Adrenal gland (tissue), 19 donors: ENCODE results near the gene GATA5. TPM values are rescaled to one million over a fixed set of nuclear protein-coding genes. Genes with fewer than 3 reads are reported as not detected.

ENCODE experiments used
- DNase-seq, 7 donors: peaks; one replicate each; pipeline ENCODE4 v3.0.0-alpha.2; 2019 to 2020
- H3K27ac ChIP-seq, 5 donors: fragments of 200-600 bp; sonication (generic) in 4 of 5; 1 replicate in 3 of 5; 2 replicates in 2 of 5; pipeline versions ENCODE4 v1.5.1 to v1.8.0; 2016 to 2020; ENCODE audit warnings: mild to moderate bottlenecking in 1 of 5
- H3K27me3 ChIP-seq: fragments of 200-600 bp; 2 replicates; pipeline ENCODE4 v1.8.0; 2021
- H3K36me3 ChIP-seq, 2 donors: fragments of 200-600 bp; replicated peaks in 1 of 2; 1 replicate in 1 of 2; 2 replicates in 1 of 2; pipeline versions ENCODE4 v1.5.1 to v1.8.0; 2018 to 2022
- H3K4me1 ChIP-seq, 2 donors: fragments of 200-600 bp; replicated peaks in 1 of 2; 1 replicate in 1 of 2; 2 replicates in 1 of 2; pipeline versions ENCODE4 v1.5.1 to v1.8.0; 2018 to 2021
- H3K4me3 ChIP-seq, 4 donors: fragments of 200-600 bp; sonication (generic) in 3 of 4; one replicate each; pipeline ENCODE4 v1.5.1; 2016 to 2018
- H3K9me3 ChIP-seq, 3 donors: fragments of 200-600 bp; sonication (generic) in 1 of 3; replicated peaks in 1 of 3; 1 replicate in 2 of 3; 2 replicates in 1 of 3; pipeline versions ENCODE4 v1.5.1 to v1.8.0; 2016 to 2021
- POLR2A ChIP-seq, 2 donors: fragments of 450-650 bp; IDR thresholded peaks; one replicate each; pipeline ENCODE4 v1.6.1; 2017; ENCODE audit warnings: antibody characterized with exemption in 2 of 2, mild to moderate bottlenecking in 2 of 2, moderate library complexity in 1 of 2
- WGBS, 4 donors: extraction: QIAGEN DNeasy Blood & Tissue Kit in 2 of 4; methylation state at CpG; one replicate each; pipeline versions ENCODE4 v1.1.5 to v1.1.7; 2013 to 2017; 5-methylcytosine and 5-hydroxymethylcytosine counted together
- intact Hi-C, 2 donors: fragments of 100-400 bp; cut with DNase I; formaldehyde crosslinking; loops; one replicate each; pipeline versions ENCODE4 v1.14.1 to v1.15.0; 2022 to 2023
- long read RNA-seq, 10 donors: library from polyadenylated mRNA in 3 of 10; unstranded in 2 of 10; stranded (forward) in 1 of 10; transcript quantifications; one replicate each; pipeline ENCODE4 v2.0.0 and lab custom pipeline, GENCODE V29; 2021 to 2026
- polyA plus RNA-seq, 3 donors: library from polyadenylated mRNA; stranded (reverse); fragments of 200-250 nt in 2 of 3; fragments of 350-450 nt in 1 of 3; fragmentation: Illumina TruSeq in 1 of 3; extraction: RNeasy Lipid Tissue Mini Kit (QIAGEN cat#74804) in 1 of 3; gene quantifications; one replicate each; pipeline ENCODE4 v1.2.3, GENCODE V29; 2013 to 2014
- total RNA-seq, 9 donors: library from RNA; depleted of rRNA in 4 of 9; stranded (reverse); fragments of >200 nt in 4 of 9; fragments of 120-200 nt in 1 of 9; fragmentation: NEBNext Ultra II Directional in 1 of 9; extraction: Animal tissue kit (Norgen Biotek cat#: 25700) in 1 of 9; gene quantifications; one replicate each; pipeline versions ENCODE4 v1.1.0 to v1.2.4, GENCODE V29; 2013 to 2023
- TF ChIP-seq, protein P1 (sequence below), 6 experiments: fragments of 450-650 bp in 4 of 6; fragments of 200-600 bp in 2 of 6; sonication (generic) in 1 of 6; IDR thresholded peaks; 1 replicate in 5 of 6; 2 replicates in 1 of 6; pipeline versions ENCODE4 v1.5.1 to v1.8.0; 2016 to 2021; ENCODE audit warnings: antibody characterized with exemption in 6 of 6, mild to moderate bottlenecking in 2 of 6, moderate library complexity in 1 of 6
- donor health status: healthy with polysubstance abuse.
- donor health status: Bipolar disorder and iron deficiency.
- donor health status: DM: yes; HTN: yes; CAD: no.
- donor health status: DM: no; HTN: no; CAD: no.
- donor health status: DM: no; HTN: no; CAD: no.
- donor health status: DM: yes; HTN: yes; CAD: no.

Gene GATA5, protein sequence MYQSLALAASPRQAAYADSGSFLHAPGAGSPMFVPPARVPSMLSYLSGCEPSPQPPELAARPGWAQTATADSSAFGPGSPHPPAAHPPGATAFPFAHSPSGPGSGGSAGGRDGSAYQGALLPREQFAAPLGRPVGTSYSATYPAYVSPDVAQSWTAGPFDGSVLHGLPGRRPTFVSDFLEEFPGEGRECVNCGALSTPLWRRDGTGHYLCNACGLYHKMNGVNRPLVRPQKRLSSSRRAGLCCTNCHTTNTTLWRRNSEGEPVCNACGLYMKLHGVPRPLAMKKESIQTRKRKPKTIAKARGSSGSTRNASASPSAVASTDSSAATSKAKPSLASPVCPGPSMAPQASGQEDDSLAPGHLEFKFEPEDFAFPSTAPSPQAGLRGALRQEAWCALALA
- total RNA-seq (10 to 100 TPM in 1 of 9 donors, 1 to 10 TPM in 7, under 1 TPM in 1; 0.67 to 12.0 (median 6.2) TPM), polyA plus RNA-seq (1 to 10 TPM in 2 of 3 donors, under 1 TPM in 1; 0.68 to 1.9 (median 1.8) TPM)
- long read RNA-seq, donor 1: 0 reads
- long read RNA-seq, donor 2: 0 reads
- long read RNA-seq, donor 3: 0 reads
- long read RNA-seq, donor 4, partial matches to known transcripts: 0 of 1 reads
- long read RNA-seq, donor 4, other reads (novel, unspliced or antisense): 0 of 1 reads
- long read RNA-seq, donor 5, transcript GATA5-201 (7 exons, 2,595 nt): major isoform, 28 of 35 reads
- long read RNA-seq, donor 5, partial matches to known transcripts: 5 of 35 reads
- long read RNA-seq, donor 5, other reads (novel, unspliced or antisense): 2 of 35 reads
- long read RNA-seq, donor 6, partial matches to known transcripts: 0 of 3 reads
- long read RNA-seq, donor 6, other reads (novel, unspliced or antisense): 3 of 3 reads
- long read RNA-seq, donor 7: 0 reads
- long read RNA-seq, donor 8, partial matches to known transcripts: 0 of 1 reads
- long read RNA-seq, donor 8, other reads (novel, unspliced or antisense): 0 of 1 reads
- long read RNA-seq, donor 9: 0 reads
- long read RNA-seq, donor 10, partial matches to known transcripts: 0 of 1 reads
- long read RNA-seq, donor 10, other reads (novel, unspliced or antisense): 0 of 1 reads

GRCh38 chr20:62475772-62476055 is at the start of gene GATA5:
Gene GATA5 (minus strand): TSS chr20:62475995. CDS start chr20:62475521, 474 bp downstream.
- TF ChIP-seq POLR2A (IDR thresholded peaks at IDR 0.05): no peak
- TF ChIP-seq, protein P1, sequence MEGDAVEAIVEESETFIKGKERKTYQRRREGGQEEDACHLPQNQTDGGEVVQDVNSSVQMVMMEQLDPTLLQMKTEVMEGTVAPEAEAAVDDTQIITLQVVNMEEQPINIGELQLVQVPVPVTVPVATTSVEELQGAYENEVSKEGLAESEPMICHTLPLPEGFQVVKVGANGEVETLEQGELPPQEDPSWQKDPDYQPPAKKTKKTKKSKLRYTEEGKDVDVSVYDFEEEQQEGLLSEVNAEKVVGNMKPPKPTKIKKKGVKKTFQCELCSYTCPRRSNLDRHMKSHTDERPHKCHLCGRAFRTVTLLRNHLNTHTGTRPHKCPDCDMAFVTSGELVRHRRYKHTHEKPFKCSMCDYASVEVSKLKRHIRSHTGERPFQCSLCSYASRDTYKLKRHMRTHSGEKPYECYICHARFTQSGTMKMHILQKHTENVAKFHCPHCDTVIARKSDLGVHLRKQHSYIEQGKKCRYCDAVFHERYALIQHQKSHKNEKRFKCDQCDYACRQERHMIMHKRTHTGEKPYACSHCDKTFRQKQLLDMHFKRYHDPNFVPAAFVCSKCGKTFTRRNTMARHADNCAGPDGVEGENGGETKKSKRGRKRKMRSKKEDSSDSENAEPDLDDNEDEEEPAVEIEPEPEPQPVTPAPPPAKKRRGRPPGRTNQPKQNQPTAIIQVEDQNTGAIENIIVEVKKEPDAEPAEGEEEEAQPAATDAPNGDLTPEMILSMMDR (IDR thresholded peaks at IDR 0.05): no peak
- DNase-seq: no peak
- peak within 1 kb of the TSS in 2 of 4 donors; percentile 43 to 67 for H3K4me3 ChIP-seq
- peaks cover 0 to 11% of the 10 kb centered on the region in 2 donors for H3K4me1 ChIP-seq
- peak within 1 kb of the TSS in 3 of 5 donors; percentile 25 to 77 (median 54) for H3K27ac ChIP-seq
- peaks cover 7% of the 10 kb centered on the region for H3K27me3 ChIP-seq
- WGBS, 4 donors: 1 to 2% methylated on average over 30 to 36 of the region's 37 CpGs; no CpG with 5 or more reads in 2 of the 4 donors
- H3K36me3 ChIP-seq: no peaks in the 10 kb centered on the region
- no peaks in the 10 kb centered on the region for H3K9me3 ChIP-seq
- intact Hi-C loops: no loop called here

DNA sequence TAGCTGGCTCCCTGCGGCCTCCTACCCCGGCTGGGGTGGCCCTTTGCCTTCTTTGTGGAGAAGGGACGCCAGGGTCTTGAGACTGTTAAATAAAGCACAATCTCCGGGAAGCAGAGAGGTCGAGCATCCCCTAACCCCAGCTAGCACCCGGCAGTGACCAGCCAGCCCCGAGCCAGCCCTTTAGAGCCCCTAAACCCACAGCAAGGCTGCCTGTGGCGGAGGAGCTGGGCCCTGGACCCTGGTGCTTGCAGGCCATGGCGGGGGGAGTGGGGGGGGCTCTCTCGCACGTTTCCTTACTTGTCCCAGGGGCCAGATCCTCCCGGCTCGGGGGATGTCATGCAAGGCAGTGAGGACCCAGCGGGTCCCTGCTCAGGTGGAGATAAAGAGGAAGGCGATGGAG is 49.2 kb upstream of the GATA5 start:
- intact Hi-C loops: no loop called here
- Histone ChIP-seq H3K4me1 (no peaks in the 10 kb centered on the region), H3K4me3 (no peak overlapping the region), H3K36me3 (no peaks in the 10 kb centered on the region), H3K27ac (no peak overlapping the region), H3K27me3 (peaks cover 21% of the 10 kb centered on the region), H3K9me3 (no peaks in the 10 kb centered on the region)
- 52 to 83% (median 57%) methylated on average over 1 to 15 of the region's 15 CpGs for WGBS, 4 donors
- TF ChIP-seq, protein P1 (IDR thresholded peaks at IDR 0.05): no peak
- TF ChIP-seq POLR2A (IDR thresholded peaks at IDR 0.05): no peak
- DNase-seq: no peak

GRCh38 chr20:62524505-62524911 is 48.7 kb upstream of the GATA5 start:
- Histone ChIP-seq H3K4me1 (no peaks in the 10 kb centered on the region), H3K4me3 (no peak overlapping the region), H3K27me3 (peaks cover 21% of the 10 kb centered on the region), H3K36me3 (no peaks in the 10 kb centered on the region), H3K9me3 (no peaks in the 10 kb centered on the region), H3K27ac (no peak overlapping the region)
- WGBS, 4 donors: 19 to 21% (median 19%) methylated on average over 8 to 10 of the region's 10 CpGs
- intact Hi-C loops: no loop called here
- DNase-seq: no peak
- TF ChIP-seq, protein P1 (IDR thresholded peaks at IDR 0.05): no peak
- no peak for TF ChIP-seq POLR2A (IDR thresholded peaks at IDR 0.05)
